Measurements from ENCODE around the gene ZRANB1. TPM values are rescaled to one million over a fixed set of nuclear protein-coding genes. Genes with fewer than 3 reads are reported as not detected.

The ZRANB1 gene
- total RNA-seq, 2 donors from 2014 or later: 24.1 to 24.9 TPM

GRCh38 chr10:125012851-125013528 is 71.1 kb downstream of the ZRANB1 start:
- Histone ChIP-seq H3K4me3 (no peak overlapping the region), H3K36me3 (no peaks in the 10 kb centered on the region), H3K4me1 (peaks cover 0 to 91% of the 10 kb centered on the region in 2 donors), H3K27ac (peak overlapping the region; percentile 79 to 89), H3K9me3 (no peaks in the 10 kb centered on the region), H3K27me3 (no peaks in the 10 kb centered on the region)
- TF ChIP-seq, protein P1, sequence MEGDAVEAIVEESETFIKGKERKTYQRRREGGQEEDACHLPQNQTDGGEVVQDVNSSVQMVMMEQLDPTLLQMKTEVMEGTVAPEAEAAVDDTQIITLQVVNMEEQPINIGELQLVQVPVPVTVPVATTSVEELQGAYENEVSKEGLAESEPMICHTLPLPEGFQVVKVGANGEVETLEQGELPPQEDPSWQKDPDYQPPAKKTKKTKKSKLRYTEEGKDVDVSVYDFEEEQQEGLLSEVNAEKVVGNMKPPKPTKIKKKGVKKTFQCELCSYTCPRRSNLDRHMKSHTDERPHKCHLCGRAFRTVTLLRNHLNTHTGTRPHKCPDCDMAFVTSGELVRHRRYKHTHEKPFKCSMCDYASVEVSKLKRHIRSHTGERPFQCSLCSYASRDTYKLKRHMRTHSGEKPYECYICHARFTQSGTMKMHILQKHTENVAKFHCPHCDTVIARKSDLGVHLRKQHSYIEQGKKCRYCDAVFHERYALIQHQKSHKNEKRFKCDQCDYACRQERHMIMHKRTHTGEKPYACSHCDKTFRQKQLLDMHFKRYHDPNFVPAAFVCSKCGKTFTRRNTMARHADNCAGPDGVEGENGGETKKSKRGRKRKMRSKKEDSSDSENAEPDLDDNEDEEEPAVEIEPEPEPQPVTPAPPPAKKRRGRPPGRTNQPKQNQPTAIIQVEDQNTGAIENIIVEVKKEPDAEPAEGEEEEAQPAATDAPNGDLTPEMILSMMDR (IDR thresholded peaks at IDR 0.05): no peak
- no peak for DNase-seq (ENCODE audit: low spot score)

DNA sequence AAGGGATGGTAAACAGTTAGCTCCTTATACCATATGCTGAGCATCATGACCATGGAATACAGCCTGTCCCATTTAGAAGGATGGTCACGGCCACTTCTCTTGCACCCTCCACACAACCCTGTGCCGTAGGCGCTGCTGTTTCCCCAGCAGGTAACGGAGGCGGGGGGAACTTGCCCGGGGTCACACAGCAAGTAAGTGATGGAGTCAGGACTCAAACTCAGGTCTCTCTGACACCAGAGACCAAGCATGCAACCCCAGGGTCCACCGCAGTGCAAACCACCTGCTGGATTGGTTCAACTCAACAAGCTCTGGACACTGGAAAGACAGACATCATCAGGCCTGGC is 71.6 kb downstream of the ZRANB1 start:
- TF ChIP-seq, protein P1 (IDR thresholded peaks at IDR 0.05): no peak
- DNase-seq (ENCODE audit: low spot score): no peak
- Histone ChIP-seq H3K36me3 (no peaks in the 10 kb centered on the region), H3K4me3 (no peak overlapping the region), H3K4me1 (peaks cover 0 to 91% of the 10 kb centered on the region in 2 donors), H3K9me3 (no peaks in the 10 kb centered on the region), H3K27me3 (no peaks in the 10 kb centered on the region), H3K27ac (no peak overlapping the region)

DNA sequence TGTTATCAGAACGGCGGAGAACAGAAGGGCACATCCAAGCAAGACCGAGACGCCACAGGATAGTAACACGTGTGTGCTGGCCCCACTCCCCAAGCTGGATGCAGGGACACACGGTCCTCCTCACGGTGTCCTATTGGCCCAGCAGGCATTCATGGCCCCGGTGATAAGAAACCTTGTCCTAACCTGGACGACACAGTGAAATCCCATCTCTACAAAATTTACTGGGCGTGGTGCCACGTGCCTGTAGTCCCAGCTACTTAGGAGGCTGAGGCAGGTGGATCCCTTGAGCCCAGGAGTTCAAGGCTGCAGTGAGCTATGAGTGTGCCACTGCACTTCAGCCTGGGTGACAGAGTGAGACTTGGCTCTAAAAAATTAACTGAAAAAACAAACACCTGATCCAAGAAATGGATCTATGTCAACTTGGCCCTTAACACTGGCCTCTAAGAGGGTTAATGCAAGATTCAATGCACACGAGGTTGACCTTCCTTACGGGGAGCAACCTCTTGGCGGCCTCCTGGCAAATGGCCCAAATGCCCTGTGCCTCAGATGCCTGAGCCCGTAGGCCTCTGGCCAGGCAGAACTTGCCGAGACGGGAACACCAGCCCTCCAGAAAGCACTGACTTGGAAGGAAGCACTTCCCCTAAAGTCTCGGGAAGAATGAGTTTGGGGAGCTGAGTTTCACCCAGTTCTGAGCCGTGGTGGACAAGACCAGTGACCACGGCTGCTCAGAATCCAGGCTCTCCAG is 72.3 kb downstream of the ZRANB1 start:
- no peak overlapping the region for H3K4me3 ChIP-seq
- no peak for DNase-seq (ENCODE audit: low spot score)
- H3K4me1 ChIP-seq: peaks cover 0 to 95% of the 10 kb centered on the region in 2 donors
- no peaks in the 10 kb centered on the region for H3K9me3 ChIP-seq
- no peaks in the 10 kb centered on the region for H3K36me3 ChIP-seq
- H3K27me3 ChIP-seq: no peaks in the 10 kb centered on the region
- TF ChIP-seq, protein P1 (IDR thresholded peaks at IDR 0.05): no peak
- H3K27ac ChIP-seq: peak overlapping the region; percentile 79 to 82

- Histone ChIP-seq H3K9me3 (no peaks in the 10 kb centered on the region), H3K27me3 (no peaks in the 10 kb centered on the region), H3K27ac (peak overlapping the region; percentile 79 to 82), H3K4me1 (peaks cover 0 to 95% of the 10 kb centered on the region in 2 donors), H3K36me3 (no peaks in the 10 kb centered on the region), H3K4me3 (no peak overlapping the region)
- no peak for DNase-seq (ENCODE audit: low spot score)
- TF ChIP-seq, protein P1 (IDR thresholded peaks at IDR 0.05): no peak
Observed at GRCh38 chr10:125014836-125015355, 73.0 kb downstream of the ZRANB1 start.

GRCh38 chr10:125015356-125015944 is 73.5 kb downstream of the ZRANB1 start:
- peak overlapping the region in 1 of 2 donors; percentile 7 for H3K4me3 ChIP-seq
- no peaks in the 10 kb centered on the region for H3K36me3 ChIP-seq
- no peaks in the 10 kb centered on the region for H3K9me3 ChIP-seq
- peak overlapping the region; percentile 79 to 82 for H3K27ac ChIP-seq
- no peak for DNase-seq (ENCODE audit: low spot score)
- TF ChIP-seq, protein P1 (IDR thresholded peaks at IDR 0.05): no peak
- peaks cover 0 to 95% of the 10 kb centered on the region in 2 donors for H3K4me1 ChIP-seq
- no peaks in the 10 kb centered on the region for H3K27me3 ChIP-seq
